HepG2 (cell line): ENCODE results near the gene PLVAP. TPM values are rescaled to one million over a fixed set of nuclear protein-coding genes. Genes with fewer than 3 reads are reported as not detected.

Source experiments
- ARNTL ChIP-seq: sonication (generic); formaldehyde crosslinking; IDR thresholded peaks from 2 replicates; pipeline ENCODE4 v1.4.0; 2020; ENCODE audit warnings: mild to moderate bottlenecking, missing genetic modification reagents
- ATF1 ChIP-seq: IDR thresholded peaks from 2 replicates; pipeline ENCODE4 v1.6.1; 2016; ENCODE audit warnings: mild to moderate bottlenecking, control low read depth
- CCAR2 ChIP-seq: fragments of 200-400 bp; formaldehyde crosslinking; optimal IDR thresholded peaks from 2 replicates; pipeline ENCODE3; 2018; ENCODE audit warnings: low read depth, mild to moderate bottlenecking, low read length, moderate library complexity
- CREM ChIP-seq, 2 experiments: sonication (generic) in 1 of 2; formaldehyde crosslinking in 1 of 2; IDR thresholded peaks; 2 replicates each; pipeline versions ENCODE4 v1.4.0 to v1.6.1; 2016 to 2020; ENCODE audit warnings: antibody characterized with exemption in 1 of 2, mild to moderate bottlenecking in 1 of 2, missing genetic modification reagents in 1 of 2
- DNMT1 ChIP-seq: sonication (generic); formaldehyde crosslinking; IDR thresholded peaks from 2 replicates; pipeline ENCODE4 v1.5.1; 2020; ENCODE audit warnings: mild to moderate bottlenecking, missing genetic modification reagents
- HOXA3 ChIP-seq: sonication (generic); formaldehyde crosslinking; IDR thresholded peaks from 2 replicates; pipeline ENCODE4 v1.5.0; 2020; ENCODE audit warnings: missing genetic modification reagents
- KAT7 ChIP-seq: IDR thresholded peaks from 2 replicates; pipeline ENCODE4 v1.6.1; 2018; ENCODE audit warnings: borderline replicate concordance, missing compliant biosample characterization
- MAFK ChIP-seq, 2 experiments: IDR thresholded peaks in 1 of 2; conservative IDR thresholded peaks in 1 of 2; 2 replicates each; pipeline ENCODE4 v1.6.1; 2011; ENCODE audit warnings: improper control_type of control experiment in 2 of 2, low read length in 2 of 2
- TP53 ChIP-seq: sonication (generic); formaldehyde crosslinking; conservative IDR thresholded peaks from 2 replicates; pipeline ENCODE4 v1.4.0; 2020; ENCODE audit warnings: missing genetic modification reagents
- TSC22D2 ChIP-seq: sonication (generic); formaldehyde crosslinking; IDR thresholded peaks from 2 replicates; pipeline ENCODE4 v1.5.1; 2020; ENCODE audit warnings: missing genetic modification reagents, mild to moderate bottlenecking, borderline replicate concordance
- ZHX1 ChIP-seq: sonication (generic); formaldehyde crosslinking; IDR thresholded peaks from 2 replicates; pipeline ENCODE4 v1.8.1; 2022; ENCODE audit warnings: low read depth, mild to moderate bottlenecking, missing genetic modification reagents
- ZNF235 ChIP-seq: sonication (generic); formaldehyde crosslinking; IDR thresholded peaks from 2 replicates; pipeline ENCODE4 v1.8.1; 2023; ENCODE audit warnings: mild to moderate bottlenecking, missing genetic modification reagents, borderline replicate concordance
- ZNF256 ChIP-seq: sonication (generic); formaldehyde crosslinking; conservative IDR thresholded peaks from 2 replicates; pipeline ENCODE4 v1.4.0; 2020; ENCODE audit warnings: missing genetic modification reagents
- ZNF317 ChIP-seq: sonication (generic); formaldehyde crosslinking; IDR thresholded peaks from 2 replicates; pipeline ENCODE4 v1.5.0; 2020; ENCODE audit warnings: mild to moderate bottlenecking, missing genetic modification reagents
- ZNF331 ChIP-seq: sonication (generic); formaldehyde crosslinking; IDR thresholded peaks from 2 replicates; pipeline ENCODE4 v1.4.0; 2020; ENCODE audit warnings: missing genetic modification reagents
- ZNF335 ChIP-seq: sonication (generic); formaldehyde crosslinking; IDR thresholded peaks from 2 replicates; pipeline ENCODE4 v1.4.0; 2020; ENCODE audit warnings: missing genetic modification reagents
- ZNF749 ChIP-seq: sonication (generic); formaldehyde crosslinking; IDR thresholded peaks from 2 replicates; pipeline ENCODE4 v1.8.0; 2022; ENCODE audit warnings: mild to moderate bottlenecking, missing genetic modification reagents, moderate library complexity, borderline replicate concordance
- ZNF780A ChIP-seq: sonication (generic); formaldehyde crosslinking; IDR thresholded peaks from 2 replicates; pipeline ENCODE4 v1.8.0; 2022; ENCODE audit warnings: mild to moderate bottlenecking, missing genetic modification reagents, moderate library complexity
- polyA plus RNA-seq, 8 experiments: library from polyadenylated mRNA; depleted of rRNA in 3 of 8; stranded (reverse) in 7 of 8; unstranded in 1 of 8; fragments of >200 nt; fragmentation: Illumina TruSeq in 4 of 8; extraction: Trizol in 4 of 8; gene quantifications; 2 replicates each; pipeline versions ENCODE4 v1.2.1 to v1.2.3, GENCODE V29; 2011 to 2016; ENCODE audit warnings: low read depth in 4 of 8, missing spikeins in 1 of 8, mixed read lengths in 1 of 8; ENCODE audit not compliant: insufficient read depth in 1 of 8
- total RNA-seq, 5 experiments: library from RNA; depleted of rRNA; stranded (reverse); fragments of >200 nt; fragmentation: Illumina TruSeq; extraction: Trizol; gene quantifications; 2 replicates each; pipeline ENCODE4 v1.2.3, GENCODE V29; 2016; ENCODE audit warnings: low read depth in 1 of 5

The PLVAP gene
- total and polyA plus RNA-seq, 2 of the 13 experiments (the other 11 are each of a cell fraction or from before 2014, with no cell fraction given): 0.26 TPM; not detected in 1

- TF ChIP-seq DNMT1 (CRISPR knock-in tag) (no peak), ZNF235 (CRISPR knock-in tag) (no peak), CCAR2 (no peak), KAT7 (CRISPR knock-in tag) (no peak), ZNF256 (CRISPR knock-in tag) (no peak), ZNF749 (CRISPR knock-in tag) (no peak), CREM (IDR thresholded peaks at IDR 0.05) (peak; percentile 64; the same call in 1 of the 2 replicates), CREM (CRISPR knock-in tag; IDR thresholded peaks at IDR 0.05) (0 out of 2 replicates have a peak, but pooled peaks have one; percentile 16), HOXA3 (peak; percentile 97), ZNF780A (CRISPR knock-in tag) (no peak), TSC22D2 (CRISPR knock-in tag) (no peak), ZNF335 (CRISPR knock-in tag) (no peak), TP53 (no peak), ZHX1 (CRISPR knock-in tag) (peak; percentile 99), ZNF331 (CRISPR knock-in tag) (no peak), ZNF317 (CRISPR knock-in tag) (no peak), MAFK (conservative IDR thresholded peaks at IDR 0.05 in 1 of 2, IDR thresholded peaks at IDR 0.05 in 1 of 2; ENCODE audit: low read length in 2 of 2) (no peak), ARNTL (CRISPR knock-in tag) (no peak), ATF1 (CRISPR knock-in tag) (peak; percentile 75)
These were observed 25.2 kb downstream of the PLVAP start (continued) for GRCh38 chr19:17351815-17352435.
